GM12878 (cell line): ENCODE results near the gene KLF11. TPM values are rescaled to one million over a fixed set of nuclear protein-coding genes. Genes with fewer than 3 reads are reported as not detected.

Experiments used
- EED ChIP-seq: sonication (generic); IDR thresholded peaks from 2 replicates; pipeline ENCODE4 v1.6.1; 2016; ENCODE audit warnings: antibody characterized with exemption, low read depth
- IKZF2 ChIP-seq, 2 experiments: fragments of 450-650 bp; IDR thresholded peaks; 2 replicates each; pipeline ENCODE4 v1.6.1; 2017; ENCODE audit warnings: mild to moderate bottlenecking in 2 of 2, moderate library complexity in 2 of 2
- MYB ChIP-seq: fragments of 150-350 bp; IDR thresholded peaks from 2 replicates; pipeline ENCODE4 v1.6.1; 2014; ENCODE audit warnings: mild to moderate bottlenecking, low read depth, low read length, borderline replicate concordance
- NRF1 ChIP-seq: conservative IDR thresholded peaks from 2 replicates; pipeline ENCODE4 v1.6.1; 2011; ENCODE audit warnings: mild to moderate bottlenecking, low read depth, low read length, improper control_type of control experiment
- POLR2A ChIP-seq: IDR thresholded peaks from 2 replicates; pipeline ENCODE4 v1.6.1; 2011; ENCODE audit warnings: low read depth, mild to moderate bottlenecking, low read length
- SMAD1 ChIP-seq: fragments of 450-650 bp; IDR thresholded peaks from 2 replicates; pipeline ENCODE4 v1.6.1; 2018; ENCODE audit warnings: mild to moderate bottlenecking, low read depth; ENCODE audit not compliant: partially characterized antibody
- TCF3 ChIP-seq: IDR thresholded peaks from 2 replicates; pipeline ENCODE4 v1.6.1; 2012; ENCODE audit warnings: low read depth, mild to moderate bottlenecking, low read length, borderline replicate concordance; ENCODE audit not compliant: insufficient read depth
- ZBED1 ChIP-seq: IDR thresholded peaks from 2 replicates; pipeline ENCODE4 v1.6.1; 2016; ENCODE audit warnings: borderline replicate concordance
- polyA plus RNA-seq, 11 experiments: library from polyadenylated mRNA; depleted of rRNA in 4 of 11; unstranded in 6 of 11; stranded (reverse) in 5 of 11; fragments of >200 nt; fragmentation: Nextera tagmentation in 4 of 11; fragmentation: Illumina TruSeq in 1 of 11; extraction: Ambion mirVana in 4 of 11; extraction: Trizol in 1 of 11; gene quantifications; 1 replicate in 1 of 11; 2 replicates in 10 of 11; pipeline versions ENCODE4 v1.2.1 to v1.2.3, GENCODE V29; 2011 to 2016; ENCODE audit warnings: inconsistent platforms in 2 of 11, missing spikeins in 2 of 11, low read depth in 1 of 11
- total RNA-seq, 4 experiments: library from RNA; depleted of rRNA in 3 of 4; stranded (reverse); fragments of >200 nt in 3 of 4; fragmentation: Illumina TruSeq in 1 of 4; extraction: Trizol in 1 of 4; gene quantifications; 2 replicates each; pipeline versions ENCODE4 v1.2.1 to v1.2.3, GENCODE V29; 2013 to 2021
- TF ChIP-seq, protein P1 (sequence below): IDR thresholded peaks from 2 replicates; pipeline ENCODE4 v1.6.1; 2011; ENCODE audit warnings: borderline replicate concordance, low read depth, mild to moderate bottlenecking, moderate library complexity, low read length; ENCODE audit not compliant: insufficient read depth, poor library complexity, severe bottlenecking
- TF ChIP-seq, protein P2 (sequence below): fragments of 450-650 bp; IDR thresholded peaks from 2 replicates; pipeline ENCODE4 v1.6.1; 2016; ENCODE audit warnings: mild to moderate bottlenecking
- TF ChIP-seq, protein P3 (sequence below): IDR thresholded peaks from 2 replicates; pipeline ENCODE4 v1.6.1; 2012; ENCODE audit warnings: low read length, inconsistent platforms

Gene KLF11
- total and polyA plus RNA-seq, 10 of the 15 experiments (the other 5 are each of a cell fraction or from before 2014, with no cell fraction given), result 0.03 to 0.54 (median 0.14) TPM; not detected in 1

DNA sequence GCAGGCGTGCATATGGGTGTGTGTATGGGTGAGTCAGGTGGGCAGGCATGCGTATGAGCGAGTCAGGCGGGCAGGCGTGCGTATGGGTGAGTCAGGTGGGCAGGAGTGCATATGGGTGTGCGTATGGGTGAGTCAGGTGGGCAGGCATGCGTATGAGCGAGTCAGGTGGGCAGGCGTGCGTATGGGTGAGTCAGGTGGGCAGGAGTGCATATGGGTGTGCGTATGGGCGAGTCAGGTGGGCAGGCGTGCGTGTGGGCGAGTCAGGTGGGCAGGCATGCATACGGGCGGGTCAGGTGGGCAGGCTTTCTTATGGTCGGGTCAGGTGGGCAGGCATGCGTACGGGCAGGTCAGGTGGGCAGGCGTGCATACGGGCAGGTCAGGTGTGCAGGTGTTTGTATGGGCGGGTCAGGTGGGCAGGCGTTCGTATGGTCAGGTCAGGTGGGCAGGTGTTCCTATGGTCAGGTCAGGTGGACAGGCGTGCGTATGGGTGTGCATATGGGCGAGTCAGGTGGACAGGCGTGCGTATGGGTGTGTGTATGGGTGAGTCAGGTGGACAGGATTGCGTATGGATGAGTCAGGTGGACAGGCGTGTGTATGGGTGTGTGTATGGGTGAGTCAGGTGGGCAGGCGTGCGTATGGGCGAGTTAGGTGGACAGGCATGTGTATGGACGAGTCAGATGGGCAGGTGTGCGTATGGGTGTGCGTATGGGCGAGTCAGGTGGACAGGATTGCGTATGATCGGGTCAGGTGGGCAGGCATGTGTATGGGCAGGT lies 28.7 kb upstream of the KLF11 start (continued):
- TF ChIP-seq, protein P1, sequence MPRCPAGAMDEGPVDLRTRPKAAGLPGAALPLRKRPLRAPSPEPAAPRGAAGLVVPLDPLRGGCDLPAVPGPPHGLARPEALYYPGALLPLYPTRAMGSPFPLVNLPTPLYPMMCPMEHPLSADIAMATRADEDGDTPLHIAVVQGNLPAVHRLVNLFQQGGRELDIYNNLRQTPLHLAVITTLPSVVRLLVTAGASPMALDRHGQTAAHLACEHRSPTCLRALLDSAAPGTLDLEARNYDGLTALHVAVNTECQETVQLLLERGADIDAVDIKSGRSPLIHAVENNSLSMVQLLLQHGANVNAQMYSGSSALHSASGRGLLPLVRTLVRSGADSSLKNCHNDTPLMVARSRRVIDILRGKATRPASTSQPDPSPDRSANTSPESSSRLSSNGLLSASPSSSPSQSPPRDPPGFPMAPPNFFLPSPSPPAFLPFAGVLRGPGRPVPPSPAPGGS, result peak; percentile 81
- TF ChIP-seq EED (no peak), IKZF2 (IDR thresholded peaks at IDR 0.05) (no peak), SMAD1 (no peak), MYB (no peak), NRF1 (no peak), POLR2A (no peak), ZBED1 (no peak), TCF3 (0 out of 2 replicates have a peak, but pooled peaks have one; percentile 19)
- TF ChIP-seq, protein P2, sequence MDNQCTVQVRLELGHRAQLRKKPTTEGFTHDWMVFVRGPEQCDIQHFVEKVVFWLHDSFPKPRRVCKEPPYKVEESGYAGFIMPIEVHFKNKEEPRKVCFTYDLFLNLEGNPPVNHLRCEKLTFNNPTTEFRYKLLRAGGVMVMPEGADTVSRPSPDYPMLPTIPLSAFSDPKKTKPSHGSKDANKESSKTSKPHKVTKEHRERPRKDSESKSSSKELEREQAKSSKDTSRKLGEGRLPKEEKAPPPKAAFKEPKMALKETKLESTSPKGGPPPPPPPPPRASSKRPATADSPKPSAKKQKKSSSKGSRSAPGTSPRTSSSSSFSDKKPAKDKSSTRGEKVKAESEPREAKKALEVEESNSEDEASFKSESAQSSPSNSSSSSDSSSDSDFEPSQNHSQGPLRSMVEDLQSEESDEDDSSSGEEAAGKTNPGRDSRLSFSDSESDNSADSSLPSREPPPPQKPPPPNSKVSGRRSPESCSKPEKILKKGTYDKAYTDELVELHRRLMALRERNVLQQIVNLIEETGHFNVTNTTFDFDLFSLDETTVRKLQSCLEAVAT, result no peak
- TF ChIP-seq, protein P3, sequence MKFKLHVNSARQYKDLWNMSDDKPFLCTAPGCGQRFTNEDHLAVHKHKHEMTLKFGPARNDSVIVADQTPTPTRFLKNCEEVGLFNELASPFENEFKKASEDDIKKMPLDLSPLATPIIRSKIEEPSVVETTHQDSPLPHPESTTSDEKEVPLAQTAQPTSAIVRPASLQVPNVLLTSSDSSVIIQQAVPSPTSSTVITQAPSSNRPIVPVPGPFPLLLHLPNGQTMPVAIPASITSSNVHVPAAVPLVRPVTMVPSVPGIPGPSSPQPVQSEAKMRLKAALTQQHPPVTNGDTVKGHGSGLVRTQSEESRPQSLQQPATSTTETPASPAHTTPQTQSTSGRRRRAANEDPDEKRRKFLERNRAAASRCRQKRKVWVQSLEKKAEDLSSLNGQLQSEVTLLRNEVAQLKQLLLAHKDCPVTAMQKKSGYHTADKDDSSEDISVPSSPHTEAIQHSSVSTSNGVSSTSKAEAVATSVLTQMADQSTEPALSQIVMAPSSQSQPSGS, result no peak
